Common myeloid progenitor, CD34-positive (primary cell): Measurements from ENCODE around the gene BUD23.
"Not testable (repeated sequence)": the region's sequence is repeated elsewhere in the genome, so short reads cannot be mapped to it uniquely, and the experiment has no call there.

Experiments used
- CTCF ChIA-PET: fragments of 350-600 bp; sonication (Branson Sonifier 250); formaldehyde crosslinking; loops from one replicate; lab custom pipeline; 2021; ENCODE audit warnings: antibody characterized with exemption; lab: Charles Lee
- POLR2A ChIA-PET: fragments of 350-600 bp; sonication (Branson Sonifier 250); formaldehyde crosslinking; loops from one replicate; lab custom pipeline; 2021; ENCODE audit warnings: antibody characterized with exemption; lab: Charles Lee
- DNase-seq, 3 donors: peaks; one replicate each; pipeline versions ENCODE4 v3.0.0 to v3.0.0-alpha.2; 2013
- H3K27ac ChIP-seq, 2 experiments: 1 replicate in 1 of 2; 2 replicates in 1 of 2; pipeline ENCODE4 v1.7.0; 2013; ENCODE audit warnings: inconsistent platforms in 2 of 2, low read length in 2 of 2, mild to moderate bottlenecking in 2 of 2, low read depth in 1 of 2, moderate library complexity in 1 of 2; ENCODE audit not compliant: severe bottlenecking in 2 of 2, insufficient read depth in 1 of 2, poor library complexity in 1 of 2
- H3K27me3 ChIP-seq, 5 experiments: replicated peaks in 2 of 5; 1 replicate in 3 of 5; 2 replicates in 2 of 5; pipeline versions ENCODE4 v1.6.1 to v1.7.0; 2013; ENCODE audit warnings: low read length in 4 of 5, mild to moderate bottlenecking in 2 of 5, moderate library complexity in 2 of 5, inconsistent platforms in 1 of 5; ENCODE audit not compliant: insufficient read depth in 5 of 5, control insufficient read depth in 4 of 5
- H3K36me3 ChIP-seq, 4 experiments: 1 replicate in 2 of 4; 2 replicates in 2 of 4; pipeline versions ENCODE4 v1.6.1 to v1.7.0; 2013; ENCODE audit warnings: low read length in 3 of 4, control low read depth in 1 of 4, mild to moderate bottlenecking in 1 of 4; ENCODE audit not compliant: control insufficient read depth in 4 of 4, insufficient read depth in 4 of 4
- H3K4me1 ChIP-seq, 4 experiments: 1 replicate in 3 of 4; 2 replicates in 1 of 4; pipeline versions ENCODE4 v1.6.1 to v1.7.1; 2013; ENCODE audit warnings: low read length in 3 of 4, mild to moderate bottlenecking in 3 of 4, control low read depth in 1 of 4, inconsistent platforms in 1 of 4, moderate library complexity in 1 of 4; ENCODE audit not compliant: control insufficient read depth in 4 of 4, insufficient read depth in 4 of 4; ENCODE audit errors: control extremely low read depth in 1 of 4
- H3K4me3 ChIP-seq, 7 experiments: 1 replicate in 4 of 7; 2 replicates in 3 of 7; pipeline versions ENCODE4 v1.5.1 to v1.7.0; 2013; ENCODE audit warnings: mild to moderate bottlenecking in 7 of 7, low read length in 6 of 7, moderate library complexity in 6 of 7, inconsistent platforms in 2 of 7, low read depth in 2 of 7, control low read depth in 1 of 7; ENCODE audit not compliant: insufficient read depth in 4 of 7, control insufficient read depth in 1 of 7; ENCODE audit errors: extremely low read depth in 1 of 7
- H3K9me3 ChIP-seq, 5 experiments: 1 replicate in 4 of 5; 2 replicates in 1 of 5; pipeline versions ENCODE4 v1.6.1 to v1.7.1; 2013; ENCODE audit warnings: low read length in 4 of 5, mild to moderate bottlenecking in 2 of 5, inconsistent platforms in 1 of 5, low read depth in 1 of 5, moderate library complexity in 1 of 5; ENCODE audit not compliant: control insufficient read depth in 4 of 5, insufficient read depth in 2 of 5; ENCODE audit errors: control extremely low read depth in 1 of 5
- WGBS: methylation state at CpG from one replicate; pipeline ENCODE4 v1.1.5; 2013; ENCODE audit not compliant: insufficient coverage; 5-methylcytosine and 5-hydroxymethylcytosine counted together

Gene BUD23

DNA sequence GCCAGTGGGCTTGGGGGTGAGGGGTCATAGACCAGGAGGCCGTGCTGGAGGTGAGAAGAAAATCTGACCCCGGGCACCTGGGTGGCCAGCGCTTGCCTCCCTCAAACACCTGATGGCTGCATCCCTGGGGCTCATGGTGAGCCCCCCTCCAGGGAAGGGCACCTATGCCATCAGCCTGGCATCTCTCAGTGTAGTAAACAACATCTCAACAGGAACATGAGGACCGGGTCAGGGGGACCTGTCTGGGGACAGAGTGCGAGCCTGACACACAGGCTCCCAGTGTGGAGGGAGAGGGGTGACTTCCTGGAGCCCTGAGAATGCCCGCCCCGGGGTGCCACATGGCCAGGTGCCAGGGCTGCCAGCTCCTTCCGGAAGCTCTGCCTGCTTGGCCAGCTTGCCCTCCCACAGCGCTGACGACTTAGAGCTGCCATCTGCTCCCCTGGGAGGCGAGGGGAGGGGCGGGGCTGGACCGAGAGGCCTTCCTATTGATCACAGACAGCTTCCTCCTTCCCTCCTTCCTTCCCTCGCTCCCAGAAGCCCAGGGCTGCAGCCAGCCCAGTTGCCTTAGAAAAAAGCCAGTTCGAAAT, 23.7 kb downstream of the BUD23 start:
- H3K4me3 ChIP-seq: no peak overlapping the region
- 35% methylated on average over 10 of the region's 15 CpGs for WGBS
- H3K4me1 ChIP-seq: peaks cover 0 to 19% (median 6%) of the 10 kb centered on the region in 4 experiments
- H3K27ac ChIP-seq: no peak overlapping the region
- H3K9me3 ChIP-seq: no peaks in the 10 kb centered on the region
- H3K27me3 ChIP-seq: peaks cover 0 to 91% (median 38%) of the 10 kb centered on the region in 5 experiments
- CTCF ChIA-PET: interaction anchor here (0.8 to 2.3 kb wide), 4 partner anchors 10 to 30 kb away, joined by 3 to 9 read pairs (median 7); no protein-coding TSS in a partner anchor
- peak in 1 of 3 donors; percentile 41 for DNase-seq
- no peaks in the 10 kb centered on the region for H3K36me3 ChIP-seq
- POLR2A ChIA-PET: interaction anchor here (0.6 to 0.8 kb wide), 4 partner anchors 11 to 62 kb away, joined by 3 read pairs; no protein-coding TSS in a partner anchor

DNA sequence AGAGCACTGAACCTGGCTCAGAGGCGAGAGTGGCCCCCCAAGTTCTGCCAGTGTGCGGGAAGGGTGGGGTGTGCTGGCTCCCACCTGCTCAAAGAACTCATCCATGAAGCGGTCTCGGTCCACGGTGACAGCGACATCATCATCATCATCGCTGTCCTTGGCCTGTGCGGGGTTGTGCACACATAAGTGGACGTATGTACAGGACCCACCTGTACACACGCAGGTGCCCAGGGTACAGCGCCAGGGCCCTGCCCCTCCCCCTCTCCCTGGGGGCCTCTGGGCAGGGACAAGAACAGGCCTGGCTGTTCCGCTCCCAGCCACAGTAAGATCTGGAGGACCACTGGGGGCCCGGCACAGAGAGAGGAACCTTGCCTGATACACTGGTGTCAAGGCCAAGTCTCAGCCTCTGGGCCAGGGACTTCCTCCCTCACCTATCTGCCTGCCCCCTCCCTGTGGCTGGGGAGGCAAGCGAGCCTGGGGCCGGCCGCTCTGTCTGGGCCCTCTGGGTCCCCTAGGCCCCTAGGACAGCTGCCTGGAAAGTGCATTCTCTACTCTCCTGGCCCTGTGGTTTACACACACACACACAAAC, 25.7 kb downstream of the BUD23 start:
- no peak for DNase-seq
- Histone ChIP-seq H3K4me1 (peaks cover 0 to 14% (median 6%) of the 10 kb centered on the region in 4 experiments), H3K9me3 (no peaks in the 10 kb centered on the region), H3K36me3 (no peaks in the 10 kb centered on the region), H3K27ac (no peak overlapping the region), H3K4me3 (no peak overlapping the region), H3K27me3 (peaks cover 0 to 93% (median 38%) of the 10 kb centered on the region in 5 experiments)
- ChIA-PET CTCF (interaction anchor here (0.7 to 1.4 kb wide), 2 partner anchors 9 to 44 kb away, joined by 3 to 4 read pairs; no protein-coding TSS in a partner anchor), POLR2A (no interaction called here)
- 87% methylated on average over 13 of the region's 16 CpGs for WGBS

DNA sequence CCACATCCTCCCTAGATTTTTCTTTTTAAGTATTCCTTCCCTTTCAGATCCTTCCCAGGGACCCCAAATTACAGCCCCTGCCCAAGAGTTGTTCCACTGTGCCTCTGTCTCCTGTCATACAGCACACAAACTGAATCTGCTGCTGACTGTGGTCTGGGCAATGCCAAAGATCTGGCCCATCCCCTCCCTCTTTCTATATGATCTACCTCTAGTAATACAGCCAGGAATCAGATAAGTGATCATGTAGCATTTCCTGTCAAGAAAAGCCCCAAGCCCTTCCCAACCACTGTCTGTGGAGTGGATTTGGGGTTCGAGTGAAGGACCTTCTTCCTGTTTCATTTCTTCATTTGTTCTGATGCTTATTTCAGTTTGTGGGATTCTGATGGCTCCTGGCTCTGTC, 29.4 kb downstream of the BUD23 start:
- 67% methylated on average over 1 of the region's 1 CpG for WGBS
- ChIA-PET POLR2A (no interaction called here), CTCF (interaction anchor here (1.8 to 3.2 kb wide), 4 partner anchors 9 to 13 kb away, joined by 5 to 9 read pairs (median 6); no protein-coding TSS in a partner anchor)
- Histone ChIP-seq H3K4me1 (peaks cover 0 to 25% (median 22%) of the 10 kb centered on the region in 4 experiments), H3K27ac (no peak overlapping the region), H3K36me3 (no peaks in the 10 kb centered on the region), H3K27me3 (peaks cover 0 to 89% (median 34%) of the 10 kb centered on the region in 5 experiments), H3K4me3 (no peak overlapping the region), H3K9me3 (no peaks in the 10 kb centered on the region)
- DNase-seq: no peak

- WGBS: 92% methylated on average over 5 of the region's 6 CpGs
- CTCF ChIA-PET: interaction anchor here (0.6 to 3.2 kb wide), 5 partner anchors 9 to 60 kb away, joined by 3 to 12 read pairs (median 6); no protein-coding TSS in a partner anchor
- peaks cover 0 to 30% (median 28%) of the 10 kb centered on the region in 4 experiments for H3K4me1 ChIP-seq
Observed at GRCh38 chr7:73713319-73713718, 29.9 kb downstream of the BUD23 start.

GRCh38 chr7:73715648-73716317, 32.4 kb downstream of the BUD23 start:
- ChIA-PET POLR2A (no interaction called here), CTCF (interaction anchor here (0.7 to 3.0 kb wide), 10 partner anchors 9 to 147 kb away, joined by 3 to 12 read pairs (median 4); no protein-coding TSS in a partner anchor)
- 29% methylated on average over 16 of the region's 16 CpGs for WGBS
- Histone ChIP-seq H3K4me3 (no peak overlapping the region), H3K36me3 (no peaks in the 10 kb centered on the region), H3K4me1 (peaks cover 0 to 46% (median 42%) of the 10 kb centered on the region in 4 experiments), H3K9me3 (no peaks in the 10 kb centered on the region), H3K27me3 (peaks cover 0 to 89% (median 39%) of the 10 kb centered on the region in 5 experiments), H3K27ac (no peak overlapping the region)
- DNase-seq: peak; percentile 69 to 91 (median 85)

More at GRCh38 chr7:73713319-73713718, 29.9 kb downstream of the BUD23 start:
- DNase-seq, H3K36me3 ChIP-seq, H3K9me3 ChIP-seq, H3K27ac ChIP-seq, H3K4me3 ChIP-seq: not testable (repeated sequence)
- POLR2A ChIA-PET: interaction anchor here (1.1 kb wide), 1 partner anchor 8 kb away, joined by 3 read pairs; no protein-coding TSS in a partner anchor
- peaks cover 0 to 89% (median 34%) of the 10 kb centered on the region in 5 experiments for H3K27me3 ChIP-seq

DNA sequence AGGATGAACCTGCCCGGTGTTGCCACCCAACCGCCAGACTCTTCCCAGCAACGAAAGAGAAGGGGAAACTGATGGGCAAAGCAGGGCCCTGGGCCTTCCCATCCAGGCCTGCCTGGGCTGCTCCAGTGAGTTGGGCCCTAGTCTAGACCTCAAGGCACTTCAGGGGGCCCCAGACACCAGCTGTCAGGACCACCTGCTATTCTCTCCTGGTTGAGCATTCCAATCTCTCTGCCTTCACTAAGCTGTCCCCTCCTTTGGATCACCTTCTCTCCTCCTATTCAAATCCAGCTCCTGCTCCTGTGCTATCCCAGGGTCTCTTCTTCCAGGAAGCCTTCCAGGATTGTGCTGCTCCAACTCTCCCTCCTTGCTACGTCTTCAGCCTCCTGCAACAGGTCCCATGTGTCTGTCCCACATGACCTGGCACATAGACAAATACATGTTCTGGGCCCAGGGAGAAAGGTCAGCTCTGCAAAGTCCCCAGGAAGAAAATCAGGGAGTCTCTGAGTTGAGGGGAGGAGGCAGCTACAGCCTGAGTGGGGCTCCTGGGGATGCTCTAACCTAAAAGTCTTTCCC, 33.0 kb downstream of the BUD23 start:
- 0% methylated on average over 1 of the region's 4 CpGs for WGBS
- Histone ChIP-seq H3K27ac (no peak overlapping the region), H3K9me3 (no peaks in the 10 kb centered on the region), H3K36me3 (no peaks in the 10 kb centered on the region), H3K4me3 (no peak overlapping the region), H3K27me3 (peaks cover 0 to 89% (median 42%) of the 10 kb centered on the region in 5 experiments), H3K4me1 (peaks cover 0 to 46% (median 42%) of the 10 kb centered on the region in 4 experiments)
- no peak for DNase-seq
- CTCF ChIA-PET: interaction anchor here (0.5 to 3.0 kb wide), 10 partner anchors 10 to 117 kb away, joined by 3 to 12 read pairs (median 4); no protein-coding TSS in a partner anchor
- POLR2A ChIA-PET: no interaction called here
